Putamen (tissue), 1 donor: ENCODE data around the gene DNAJC15.
A peak's percentile ranks its signal among the peaks of the same experiment; 100 is the strongest.

Source experiments
- DNase-seq: peaks from one replicate; pipeline ENCODE4 v3.0.0-alpha.2; 2016; ENCODE audit warnings: low spot score

DNAJC15 gene

GRCh38 chr13:43154839-43155238 lies 131.5 kb downstream of the DNAJC15 start:
- DNase-seq, result no peak

- no peak for DNase-seq
Observed at GRCh38 chr13:43156916-43157315, 133.5 kb downstream of the DNAJC15 start.

- no peak for DNase-seq
Observed at GRCh38 chr13:43157796-43158195, 134.4 kb downstream of the DNAJC15 start.

GRCh38 chr13:43158516-43158915 lies 135.1 kb downstream of the DNAJC15 start:
- DNase-seq, result no peak

GRCh38 chr13:43159026-43159461 lies 135.7 kb downstream of the DNAJC15 start:
- peak; percentile 41 for DNase-seq
